Activated naive CD4-positive, alpha-beta T cell treated with anti-CD3 and anti-CD28 coated beads, Interleukin-2, amount 50 U/mL, for 24 hours (primary cell): Measurements from ENCODE around the gene LILRB4.
"Not testable (repeated sequence)": the region's sequence is repeated elsewhere in the genome, so short reads cannot be mapped to it uniquely, and the experiment has no call there.

Experiments
- H3K27ac Mint-ChIP-seq: one replicate; pipeline ENCODE4 v1.8.0; 2021; ENCODE audit warnings: mild to moderate bottlenecking, mixed read lengths
- H3K27me3 Mint-ChIP-seq: one replicate; pipeline ENCODE4 v1.8.0; 2021; ENCODE audit warnings: mixed read lengths
- H3K36me3 Mint-ChIP-seq: one replicate; pipeline ENCODE4 v1.8.0; 2021; ENCODE audit warnings: mixed read lengths
- H3K4me1 Mint-ChIP-seq: one replicate; pipeline ENCODE4 v1.8.0; 2021; ENCODE audit warnings: mixed read lengths
- H3K4me3 Mint-ChIP-seq: one replicate; pipeline ENCODE4 v1.8.0; 2021; ENCODE audit warnings: mild to moderate bottlenecking, mixed read lengths
- H3K9me3 Mint-ChIP-seq: one replicate; pipeline ENCODE4 v1.8.0; 2021; ENCODE audit warnings: mixed read lengths

The LILRB4 gene

DNA sequence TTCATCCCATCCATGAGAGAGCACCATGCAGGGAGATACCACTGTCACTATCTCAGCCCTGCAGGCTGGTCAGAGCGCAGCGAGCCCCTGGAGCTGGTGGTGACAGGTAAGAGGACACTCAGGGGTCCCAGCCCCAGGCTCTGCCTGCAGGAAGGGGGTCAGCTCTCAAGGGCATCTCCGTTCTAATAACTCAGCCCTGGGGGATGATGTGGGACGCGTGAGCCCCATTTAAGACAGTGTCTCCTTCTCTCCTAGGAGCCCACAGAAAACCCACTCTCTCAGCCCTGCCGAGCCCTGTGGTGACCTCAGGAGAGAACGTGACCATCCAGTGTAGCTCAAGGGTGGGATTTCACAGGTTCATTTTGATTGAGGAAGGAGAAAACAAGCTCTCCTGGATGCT, 46.0 kb downstream of the LILRB4 start:
- H3K27me3 Mint-ChIP-seq = peaks cover 14% of the 10 kb centered on the region
- no peaks in the 10 kb centered on the region for H3K9me3 Mint-ChIP-seq
- H3K27ac Mint-ChIP-seq = no peak overlapping the region
- H3K4me3 Mint-ChIP-seq = no peak overlapping the region
- H3K4me1 Mint-ChIP-seq = peaks cover 5% of the 10 kb centered on the region
- no peaks in the 10 kb centered on the region for H3K36me3 Mint-ChIP-seq

DNA sequence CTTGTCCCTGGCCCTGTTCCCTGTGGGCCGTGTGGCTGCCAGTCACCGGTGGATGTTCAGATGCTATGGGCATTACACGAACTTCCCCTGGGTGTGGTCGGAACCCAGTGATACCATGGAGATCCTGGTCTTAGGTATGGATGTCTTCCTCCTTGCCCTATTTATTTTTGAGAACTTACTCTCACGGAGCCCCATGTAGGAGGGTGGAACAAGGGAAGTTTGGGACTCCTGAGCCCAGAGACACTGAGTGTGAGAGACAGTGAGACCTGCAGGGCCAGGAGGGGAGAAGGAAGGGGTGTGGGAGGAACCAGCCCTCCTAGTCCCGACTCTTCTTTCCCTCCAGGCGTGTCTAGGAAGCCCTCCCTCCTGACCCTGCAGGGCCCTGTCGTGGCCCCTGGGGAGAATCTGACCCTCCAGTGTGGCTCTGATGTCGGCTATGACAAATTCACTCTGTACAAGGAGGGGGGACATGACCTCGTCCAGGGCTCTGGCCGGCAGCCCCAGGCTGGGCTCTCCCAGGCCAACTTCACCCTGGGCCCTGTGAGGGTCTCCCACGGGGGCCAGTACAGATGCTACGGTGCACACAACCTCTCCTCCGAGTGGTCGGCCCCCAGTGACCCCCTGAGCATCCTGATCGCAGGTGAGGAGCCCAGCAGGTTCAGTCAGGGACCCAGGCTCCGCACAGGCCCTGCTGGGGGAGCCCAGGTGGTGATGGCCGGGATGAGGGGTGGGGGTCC, 46.6 kb downstream of the LILRB4 start:
- Mint-ChIP-seq H3K27me3 (peaks cover 18% of the 10 kb centered on the region), H3K9me3 (no peaks in the 10 kb centered on the region), H3K4me3 (no peak overlapping the region), H3K36me3 (no peaks in the 10 kb centered on the region), H3K4me1 (peaks cover 5% of the 10 kb centered on the region), H3K27ac (no peak overlapping the region)

- peaks cover 18% of the 10 kb centered on the region for H3K27me3 Mint-ChIP-seq
- H3K9me3 Mint-ChIP-seq, H3K4me3 Mint-ChIP-seq: not testable (repeated sequence)
These were observed 47.2 kb downstream of the LILRB4 start for GRCh38 chr19:54709956-54710355.

More at GRCh38 chr19:54709956-54710355, 47.2 kb downstream of the LILRB4 start:
- H3K4me1 Mint-ChIP-seq, H3K27ac Mint-ChIP-seq, H3K36me3 Mint-ChIP-seq: not testable (repeated sequence)
